ENCODE measurements around the gene RAB6C. TPM values are rescaled to one million over a fixed set of nuclear protein-coding genes. Genes with fewer than 3 reads are reported as not detected.
"Not testable (repeated sequence)": the region's sequence is repeated elsewhere in the genome, so short reads cannot be mapped to it uniquely, and the experiment has no call there.

Gene RAB6C
- total RNA-seq, 1 donor from 2014 or later, result not detected

DNA sequence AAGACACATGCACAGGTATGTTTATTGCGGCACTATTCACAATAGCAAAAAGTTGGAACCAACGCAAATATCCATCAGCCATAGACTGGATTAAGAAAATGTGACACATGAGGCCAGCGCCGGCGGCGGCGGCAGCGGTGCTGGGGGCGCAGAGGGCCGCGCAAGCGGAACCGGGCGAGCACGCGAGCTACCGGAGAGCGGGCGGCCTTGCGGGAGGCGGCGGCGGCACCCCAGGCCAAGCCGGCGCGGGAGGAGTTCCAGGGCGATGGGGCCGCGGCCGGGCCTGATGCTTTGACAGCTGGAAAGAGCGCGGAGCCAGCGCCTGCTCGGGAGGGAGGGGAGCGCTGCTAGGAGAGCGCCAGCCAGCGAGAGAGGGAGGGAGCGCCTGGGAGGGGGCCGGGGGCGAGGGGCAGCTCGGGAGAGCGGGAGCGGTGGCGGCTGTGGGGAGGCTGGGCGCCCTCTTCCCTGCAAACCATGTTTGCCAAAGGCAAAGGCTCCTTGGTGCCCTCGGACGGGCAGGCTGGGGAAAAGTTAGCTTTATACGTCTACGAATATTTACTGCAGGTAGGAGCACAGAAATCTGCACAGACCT, 13.0 kb downstream of the RAB6C start:
- not testable (repeated sequence) for DNase-seq (ENCODE audit: extremely low read depth, low read depth, low spot score)

DNA sequence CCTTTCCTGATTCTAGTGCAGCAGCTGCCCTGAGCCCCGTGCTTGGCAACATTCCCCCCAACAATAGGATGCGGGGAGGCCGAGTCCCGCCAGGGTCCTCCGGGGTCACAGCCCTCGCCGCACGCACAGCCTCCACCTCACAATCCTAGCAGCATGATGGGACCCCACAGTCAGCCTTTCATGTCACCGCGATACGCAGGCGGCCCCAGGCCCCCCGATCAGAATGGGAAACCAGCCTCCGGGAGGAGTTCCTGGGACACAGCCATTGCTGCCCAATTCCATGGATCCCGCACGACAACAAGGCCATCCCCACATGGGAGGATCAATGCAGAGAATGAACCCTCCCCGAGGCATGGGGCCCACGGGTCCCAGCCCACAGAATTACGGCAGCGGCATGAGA, 13.7 kb downstream of the RAB6C start:
- not testable (repeated sequence) for DNase-seq (ENCODE audit: extremely low read depth, low read depth, low spot score)

DNA sequence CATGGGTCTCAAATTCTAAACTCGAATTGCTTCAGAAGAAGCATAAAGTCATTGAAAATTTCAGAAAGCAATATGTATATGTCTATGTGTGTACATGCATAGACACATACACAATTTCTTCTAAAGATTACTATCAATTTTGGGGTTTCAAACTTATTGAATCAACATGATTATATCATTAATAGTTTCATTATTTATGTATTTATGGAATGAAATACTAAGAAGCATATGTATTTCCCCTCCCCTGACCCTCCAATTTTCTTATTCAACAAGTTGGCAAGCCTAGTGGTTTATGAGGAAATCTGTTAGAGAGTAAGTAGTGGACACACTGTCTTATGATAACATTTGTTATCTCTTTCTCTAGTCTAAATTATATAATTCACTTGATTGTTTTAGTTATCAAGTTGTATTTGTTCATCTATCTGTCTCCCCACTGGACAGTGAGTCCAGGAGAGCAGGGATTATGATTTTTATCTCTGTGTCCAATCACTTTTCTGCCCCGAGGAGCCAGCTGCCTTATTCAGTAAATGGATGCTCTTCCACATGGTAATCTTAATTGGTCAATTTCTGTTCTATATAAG, 17.3 kb downstream of the RAB6C start:
- DNase-seq (ENCODE audit: extremely low read depth, low read depth, low spot score), result not testable (repeated sequence)

DNA sequence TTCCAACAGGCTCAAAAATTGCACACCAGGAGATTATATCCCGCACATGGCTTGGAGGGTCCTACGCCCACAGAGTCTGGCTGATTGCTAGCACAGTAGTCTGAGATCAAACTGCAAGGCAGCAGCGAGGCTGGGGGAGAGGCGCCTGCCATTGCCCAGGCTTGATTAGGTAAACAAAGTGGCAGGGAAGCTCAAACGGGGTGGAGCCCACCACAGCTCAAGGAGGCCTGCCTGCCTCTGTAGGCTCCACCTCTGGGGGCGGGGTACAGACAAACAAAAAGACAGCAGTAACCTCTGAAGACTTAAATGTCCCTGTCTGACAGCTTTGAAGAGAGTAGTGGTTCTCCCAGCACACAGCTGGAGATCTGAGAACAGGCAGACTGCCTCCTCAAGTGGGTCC, 19.3 kb downstream of the RAB6C start:
- not testable (repeated sequence) for DNase-seq (ENCODE audit: extremely low read depth, low read depth, low spot score)

DNA sequence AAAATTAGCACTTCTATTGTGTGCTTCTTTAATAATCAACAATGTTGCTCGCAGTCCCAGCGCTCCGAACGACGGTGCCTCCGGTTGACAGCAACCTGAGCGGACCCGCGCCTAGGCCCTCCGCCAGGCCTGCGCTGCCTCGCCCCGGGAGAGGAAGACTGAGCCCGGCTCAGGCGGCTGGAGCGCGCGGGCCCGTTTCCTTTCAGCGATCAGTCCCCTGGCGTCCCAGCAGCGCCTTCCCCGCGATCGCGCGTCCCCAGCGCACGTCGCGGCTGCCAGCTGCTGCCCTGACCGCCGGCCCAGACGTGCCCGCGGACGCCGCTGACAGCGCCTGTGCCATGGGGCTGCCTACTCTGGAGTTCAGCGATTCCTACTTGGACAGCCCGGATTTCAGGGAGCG, 26.4 kb downstream of the RAB6C start:
- not testable (repeated sequence) for DNase-seq (ENCODE audit: extremely low read depth, low read depth, low spot score)

DNA sequence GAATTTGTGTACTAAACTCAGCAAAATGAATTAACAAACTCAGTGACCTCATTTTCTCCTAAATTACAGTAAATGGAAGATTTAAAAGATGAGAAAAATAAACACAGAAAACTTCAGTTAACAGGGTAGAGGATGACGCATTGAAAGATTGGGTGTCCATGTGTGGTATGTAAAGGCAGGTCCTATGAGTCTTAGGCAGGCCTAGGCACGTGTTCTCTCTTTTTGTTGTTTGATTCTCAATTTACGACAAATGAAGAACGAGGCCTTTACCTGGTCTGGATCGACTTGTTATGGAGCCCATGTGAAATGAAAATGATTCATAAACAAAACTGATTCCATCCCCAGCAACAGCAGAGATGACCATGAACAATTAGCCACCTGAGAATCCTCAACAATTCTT, 37.2 kb downstream of the RAB6C start:
- not testable (repeated sequence) for DNase-seq (ENCODE audit: extremely low read depth, low read depth, low spot score)

DNA sequence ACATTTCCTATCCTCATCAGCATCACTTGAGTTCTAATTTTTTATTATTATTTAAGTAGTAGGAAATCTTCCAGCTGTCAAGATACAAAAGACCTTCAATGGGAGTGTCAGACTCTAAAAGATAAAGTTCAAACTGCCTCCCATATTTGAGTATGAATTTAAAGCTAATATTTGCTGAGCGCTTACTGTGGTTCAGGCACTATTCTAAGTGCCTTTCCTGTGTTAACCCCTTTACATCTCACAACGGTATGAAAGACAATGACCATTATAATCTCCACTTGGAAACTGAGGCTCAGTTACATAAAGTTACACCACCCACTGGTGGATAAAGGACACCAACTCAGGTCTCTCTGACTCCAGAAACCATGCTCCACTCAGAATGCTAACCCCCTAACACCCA, 39.9 kb downstream of the RAB6C start:
- no peak for DNase-seq (ENCODE audit: extremely low read depth, low read depth, low spot score)

DNA sequence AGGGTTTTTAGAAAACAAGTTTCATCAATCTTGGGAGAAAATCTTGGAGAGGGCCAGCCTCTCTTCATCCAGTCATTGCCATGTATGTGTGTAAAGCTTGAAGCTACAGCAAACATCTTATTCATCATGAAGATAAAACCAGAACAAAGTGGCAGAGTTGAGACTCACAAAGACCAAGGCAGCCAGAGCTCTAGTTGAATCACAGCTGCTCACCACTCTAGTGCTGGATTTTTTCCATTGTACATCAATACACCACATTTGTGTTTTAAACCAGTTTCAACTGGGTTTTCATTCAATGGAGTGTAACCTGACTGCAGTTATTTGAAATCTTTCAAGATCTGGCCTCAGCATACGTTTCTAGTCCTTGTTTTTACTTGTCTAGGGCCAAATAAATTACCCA, 40.6 kb downstream of the RAB6C start:
- DNase-seq (ENCODE audit: extremely low read depth, low read depth, low spot score), result not testable (repeated sequence)

DNA sequence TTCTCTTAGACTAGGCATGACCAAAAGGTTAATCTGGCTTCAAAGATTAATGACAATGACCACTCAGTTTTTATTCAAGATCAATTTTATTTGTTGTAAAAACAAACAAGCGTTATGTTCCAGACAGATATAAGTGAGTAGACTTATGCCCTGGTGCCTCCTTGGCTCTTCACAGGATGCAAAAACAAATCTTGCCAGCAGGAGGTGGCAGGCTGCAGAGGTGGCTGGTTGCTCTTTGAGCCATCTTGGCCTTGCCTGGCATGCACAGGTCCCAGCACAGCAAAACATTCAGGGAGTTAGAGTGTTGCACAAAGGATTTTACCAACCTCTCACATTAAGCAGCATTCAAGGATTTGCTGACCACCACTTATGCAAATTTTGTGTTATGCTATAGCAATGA, 46.5 kb downstream of the RAB6C start:
- DNase-seq (ENCODE audit: extremely low read depth, low read depth, low spot score), result not testable (repeated sequence)

Other genes with a start within 250 kb of the RAB6C start
- gene POTEF, start 149.6 kb downstream of the RAB6C start, total RNA-seq, result 0.06 TPM in 1 of 2 replicates, not detected in the other
- 1.2 and 2.2 TPM in 2 replicates for gene CCDC74B, start 165.4 kb downstream of the RAB6C start, total RNA-seq
- 38.2 and 64.9 TPM in 2 replicates for gene SMPD4, start 201.9 kb downstream of the RAB6C start, total RNA-seq
- gene MZT2B, start 202.6 kb downstream of the RAB6C start, total RNA-seq, result 194 and 215 TPM in 2 replicates
- gene TUBA3E, start 218.8 kb downstream of the RAB6C start, total RNA-seq, result not detected in 2 replicates

Measured in glomerular endothelial cell (primary cell).